HepG2 (cell line): ENCODE measurements around the gene POLR3E.

Experiments
- ATM ChIP-seq: fragments of 450-650 bp; IDR thresholded peaks from 2 replicates; pipeline ENCODE4 v1.7.1; 2017; ENCODE audit warnings: mild to moderate bottlenecking, borderline replicate concordance
- FOXK2 ChIP-seq: fragments of 450-650 bp; IDR thresholded peaks from 2 replicates; pipeline ENCODE4 v1.6.1; 2016
- JARID2 ChIP-seq: sonication (generic); formaldehyde crosslinking; IDR thresholded peaks from 2 replicates; pipeline ENCODE4 v1.8.1; 2023; ENCODE audit warnings: missing genetic modification reagents, inconsistent platforms; ENCODE audit not compliant: insufficient replicate concordance
- TF ChIP-seq, protein P1 (sequence below): sonication (generic); formaldehyde crosslinking; IDR thresholded peaks from 2 replicates; pipeline ENCODE4 v1.5.0; 2020; ENCODE audit warnings: mild to moderate bottlenecking, missing genetic modification reagents, moderate library complexity

DNA sequence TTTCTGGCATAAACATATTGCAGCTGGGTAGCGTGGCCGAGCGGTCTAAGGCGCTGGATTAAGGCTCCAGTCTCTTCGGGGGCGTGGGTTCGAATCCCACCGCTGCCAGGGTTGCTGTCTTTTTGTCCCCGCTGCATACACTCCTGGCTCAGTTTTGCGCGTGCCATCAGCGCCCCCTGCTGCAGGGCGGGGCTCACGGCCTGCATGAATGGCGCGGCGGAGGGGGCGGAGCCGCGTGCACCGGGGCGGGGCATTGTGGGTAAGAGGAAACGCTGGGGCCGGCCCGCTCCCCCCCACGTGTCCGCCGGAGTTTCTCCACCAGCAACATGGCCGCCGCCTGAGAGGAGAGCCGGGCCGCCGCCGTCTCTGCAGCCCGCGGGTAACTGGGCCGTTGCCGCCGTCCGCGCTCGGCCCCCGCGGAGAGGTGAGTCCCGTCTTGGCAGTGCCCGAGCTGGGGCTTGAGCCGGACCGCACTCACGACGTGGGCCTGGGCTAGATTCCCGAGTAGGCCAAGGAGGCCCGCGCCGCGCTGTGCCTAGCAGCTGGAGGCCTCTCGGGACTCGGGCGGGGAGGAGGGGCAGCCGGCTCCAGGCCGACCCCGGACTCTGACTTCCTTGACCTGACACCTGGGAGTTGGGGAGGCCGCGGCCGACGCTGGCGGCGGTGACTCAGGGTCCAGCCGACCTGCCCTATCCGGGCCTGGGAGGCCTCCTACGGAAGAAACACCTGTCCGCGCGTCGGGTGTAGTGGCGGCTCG lies at the start of gene POLR3E:
- TF ChIP-seq, protein P1, sequence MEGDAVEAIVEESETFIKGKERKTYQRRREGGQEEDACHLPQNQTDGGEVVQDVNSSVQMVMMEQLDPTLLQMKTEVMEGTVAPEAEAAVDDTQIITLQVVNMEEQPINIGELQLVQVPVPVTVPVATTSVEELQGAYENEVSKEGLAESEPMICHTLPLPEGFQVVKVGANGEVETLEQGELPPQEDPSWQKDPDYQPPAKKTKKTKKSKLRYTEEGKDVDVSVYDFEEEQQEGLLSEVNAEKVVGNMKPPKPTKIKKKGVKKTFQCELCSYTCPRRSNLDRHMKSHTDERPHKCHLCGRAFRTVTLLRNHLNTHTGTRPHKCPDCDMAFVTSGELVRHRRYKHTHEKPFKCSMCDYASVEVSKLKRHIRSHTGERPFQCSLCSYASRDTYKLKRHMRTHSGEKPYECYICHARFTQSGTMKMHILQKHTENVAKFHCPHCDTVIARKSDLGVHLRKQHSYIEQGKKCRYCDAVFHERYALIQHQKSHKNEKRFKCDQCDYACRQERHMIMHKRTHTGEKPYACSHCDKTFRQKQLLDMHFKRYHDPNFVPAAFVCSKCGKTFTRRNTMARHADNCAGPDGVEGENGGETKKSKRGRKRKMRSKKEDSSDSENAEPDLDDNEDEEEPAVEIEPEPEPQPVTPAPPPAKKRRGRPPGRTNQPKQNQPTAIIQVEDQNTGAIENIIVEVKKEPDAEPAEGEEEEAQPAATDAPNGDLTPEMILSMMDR (CRISPR knock-in tag) = peak; percentile 99
- peak; percentile 87 for TF ChIP-seq FOXK2
- TF ChIP-seq JARID2 (CRISPR knock-in tag) = peak; percentile 84
- no peak for TF ChIP-seq ATM
